ENCODE data around the gene UBE2G2. TPM values are rescaled to one million over a fixed set of nuclear protein-coding genes. Genes with fewer than 3 reads are reported as not detected.

The UBE2G2 gene
- total RNA-seq, 4 donors from 2014 or later: 95.8 to 187 (median 103) TPM

DNA sequence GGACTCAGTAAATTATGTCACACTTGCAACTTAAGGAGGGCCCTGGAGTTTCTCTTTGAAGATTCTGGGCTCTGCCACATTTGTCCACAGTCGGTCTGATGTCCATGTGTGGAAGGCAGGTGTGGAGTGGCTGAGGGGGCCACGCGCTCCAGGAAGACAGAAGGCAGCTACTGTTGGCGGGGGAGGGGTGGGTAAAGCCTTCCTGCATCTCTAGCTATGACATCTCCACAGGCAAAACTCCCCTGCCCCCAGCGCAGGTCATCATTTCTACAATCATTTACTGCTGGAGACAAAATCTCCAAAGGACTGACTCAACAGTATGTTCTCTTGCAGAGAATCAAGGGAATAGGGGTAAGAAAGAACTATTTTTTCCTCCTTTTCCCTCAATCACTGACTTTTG, 78.9 kb downstream of the UBE2G2 start:
- TF ChIP-seq, protein P1, sequence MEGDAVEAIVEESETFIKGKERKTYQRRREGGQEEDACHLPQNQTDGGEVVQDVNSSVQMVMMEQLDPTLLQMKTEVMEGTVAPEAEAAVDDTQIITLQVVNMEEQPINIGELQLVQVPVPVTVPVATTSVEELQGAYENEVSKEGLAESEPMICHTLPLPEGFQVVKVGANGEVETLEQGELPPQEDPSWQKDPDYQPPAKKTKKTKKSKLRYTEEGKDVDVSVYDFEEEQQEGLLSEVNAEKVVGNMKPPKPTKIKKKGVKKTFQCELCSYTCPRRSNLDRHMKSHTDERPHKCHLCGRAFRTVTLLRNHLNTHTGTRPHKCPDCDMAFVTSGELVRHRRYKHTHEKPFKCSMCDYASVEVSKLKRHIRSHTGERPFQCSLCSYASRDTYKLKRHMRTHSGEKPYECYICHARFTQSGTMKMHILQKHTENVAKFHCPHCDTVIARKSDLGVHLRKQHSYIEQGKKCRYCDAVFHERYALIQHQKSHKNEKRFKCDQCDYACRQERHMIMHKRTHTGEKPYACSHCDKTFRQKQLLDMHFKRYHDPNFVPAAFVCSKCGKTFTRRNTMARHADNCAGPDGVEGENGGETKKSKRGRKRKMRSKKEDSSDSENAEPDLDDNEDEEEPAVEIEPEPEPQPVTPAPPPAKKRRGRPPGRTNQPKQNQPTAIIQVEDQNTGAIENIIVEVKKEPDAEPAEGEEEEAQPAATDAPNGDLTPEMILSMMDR (IDR thresholded peaks at IDR 0.05): no peak
- no peak for ATAC-seq (ENCODE audit: low FRiP score)
- DNase-seq (ENCODE audit: low spot score): no peak

DNA sequence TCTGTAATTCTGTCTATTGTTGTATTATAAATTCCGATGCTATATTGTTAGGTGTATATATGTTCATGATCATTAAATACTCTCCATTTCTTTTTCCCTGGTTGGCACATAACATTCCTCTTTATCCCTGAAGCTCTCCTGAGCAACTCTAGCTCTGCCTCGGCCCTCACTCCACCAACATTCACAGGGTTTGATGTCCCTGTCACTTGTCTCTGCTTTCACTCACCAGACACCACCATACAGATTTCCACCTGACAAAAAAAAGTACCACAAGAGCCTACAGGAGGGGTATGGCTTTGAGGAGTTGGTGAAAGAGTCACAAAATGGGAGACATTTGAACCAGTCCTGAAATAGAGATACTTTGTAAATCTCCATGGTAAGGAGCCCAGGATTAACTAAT, 81.5 kb downstream of the UBE2G2 start:
- no peak for DNase-seq (ENCODE audit: low spot score)
- no peak for ATAC-seq (ENCODE audit: low FRiP score)
- TF ChIP-seq, protein P1 (IDR thresholded peaks at IDR 0.05): no peak

Other genes with a start within 250 kb of the UBE2G2 start
- not detected for gene KRTAP10-3, start 243.0 kb downstream of the UBE2G2 start, total RNA-seq
- not detected for gene KRTAP10-4, start 228.1 kb downstream of the UBE2G2 start, total RNA-seq
- not detected for gene KRTAP10-5, start 221.2 kb downstream of the UBE2G2 start, total RNA-seq
- not detected for gene KRTAP10-6, start 209.3 kb downstream of the UBE2G2 start, total RNA-seq
- not detected for gene KRTAP10-7, start 201.2 kb downstream of the UBE2G2 start, total RNA-seq
- gene KRTAP10-8, start 189.7 kb downstream of the UBE2G2 start, total RNA-seq: not detected
- gene KRTAP10-9, start 174.7 kb downstream of the UBE2G2 start, total RNA-seq: not detected
- gene KRTAP10-10, start 164.5 kb downstream of the UBE2G2 start, total RNA-seq: not detected
- not detected for gene KRTAP10-11, start 155.4 kb downstream of the UBE2G2 start, total RNA-seq
- not detected for gene KRTAP12-4, start 147.2 kb downstream of the UBE2G2 start, total RNA-seq
- not detected for gene KRTAP12-3, start 143.9 kb downstream of the UBE2G2 start, total RNA-seq
- not detected for gene KRTAP12-2, start 134.9 kb downstream of the UBE2G2 start, total RNA-seq
- gene KRTAP12-1, start 119.7 kb downstream of the UBE2G2 start, total RNA-seq: not detected
- not detected for gene KRTAP10-12, start 104.6 kb downstream of the UBE2G2 start, total RNA-seq
- under 1 TPM in 1 of 4 donors, not detected in 3; 0.19 TPM for gene TSPEAR, start 90.2 kb downstream of the UBE2G2 start, total RNA-seq
- gene SUMO3, start 16.2 kb upstream of the UBE2G2 start, total RNA-seq: 10 to 100 TPM; 55.5 to 62.9 (median 60.2) TPM
- gene PTTG1IP, start 71.9 kb upstream of the UBE2G2 start, total RNA-seq: 100 to 1,000 TPM; 200 to 241 (median 214) TPM
- 100 to 1,000 TPM in 3 of 4 donors, 10 to 100 TPM in 1; 98.5 to 581 (median 217) TPM for gene ITGB2, start 119.1 kb upstream of the UBE2G2 start, total RNA-seq
- 10 to 100 TPM; 11.9 to 26.2 (median 16.1) TPM for gene SLX9, start 138.2 kb upstream of the UBE2G2 start, total RNA-seq

Measured in omental fat pad (tissue), 4 donors.